HepG2 (cell line): ENCODE results near the gene ZNF302. TPM values are rescaled to one million over a fixed set of nuclear protein-coding genes. Genes with fewer than 3 reads are reported as not detected.
"Not testable (repeated sequence)": the region's sequence is repeated elsewhere in the genome, so short reads cannot be mapped to it uniquely, and the experiment has no call there.

ENCODE experiments used
- ATAC-seq: fragments of 200-7000 bp; cut with Tn5 transposase; 3 replicates; pipeline ENCODE4 v1.9.1; 2020; ENCODE audit warnings: mild to moderate bottlenecking, moderate library complexity
- BruUV-seq: library from RNA; stranded (reverse); fragments of 400-500 nt; replicated peaks from 2 replicates; lab custom pipeline; 2021; lab: Mats Ljungman, UMichigan
- CTCF ChIA-PET: fragments of 300-600 bp; formaldehyde crosslinking; extraction: SDS; loops from one replicate; lab custom pipeline; 2021; ENCODE audit warnings: low total read pairs, inconsistent platforms, low intra/inter-chr PET ratio; lab: Yijun Ruan, JAX
- POLR2A ChIA-PET: fragments of 350-600 bp; sonication (Branson Sonifier 250); formaldehyde crosslinking; loops from one replicate; lab custom pipeline; 2020; ENCODE audit warnings: antibody characterized with exemption, inconsistent platforms; lab: Yijun Ruan, JAX
- DNase-seq: peaks from one replicate; pipeline ENCODE4 v3.0.0-alpha.2; 2015; ENCODE audit warnings: low spot score
- FAIRE-seq: peaks from 3 replicates; lab custom pipeline; 2011; peaks lifted over from hg19 to GRCh38; lab: Jason Lieb, UNC
- H2AFZ ChIP-seq: one replicate; pipeline ENCODE4 v1.6.1; 2011; ENCODE audit warnings: low read length, inconsistent platforms
- H3K27ac ChIP-seq: fragments of 300-600 bp; 3 replicates; pipeline ENCODE4 v1.8.0; 2011; ENCODE audit warnings: mixed run types, mild to moderate bottlenecking, mixed read lengths, low read length, inconsistent platforms; ENCODE audit not compliant: insufficient read depth; ENCODE audit errors: extremely low read length
- H3K27me3 ChIP-seq, 2 experiments: fragments of 200-600 bp in 1 of 2; 2 replicates in 1 of 2; 3 replicates in 1 of 2; pipeline versions ENCODE4 v1.6.0 to v1.8.0; 2011; ENCODE audit warnings: low read length in 2 of 2, mild to moderate bottlenecking in 2 of 2, moderate library complexity in 2 of 2, inconsistent platforms in 1 of 2; ENCODE audit not compliant: insufficient read depth in 2 of 2, control insufficient read depth in 1 of 2
- H3K36me3 ChIP-seq, 2 experiments: fragments of 200-600 bp in 1 of 2; replicated peaks in 1 of 2; 2 replicates in 1 of 2; 3 replicates in 1 of 2; pipeline versions ENCODE4 v1.5.1 to v1.8.0; 2011; ENCODE audit warnings: low read length in 2 of 2, inconsistent platforms in 1 of 2; ENCODE audit not compliant: insufficient read depth in 2 of 2, control insufficient read depth in 1 of 2
- H3K4me1 ChIP-seq: 2 replicates; pipeline ENCODE4 v1.5.1; 2012; ENCODE audit warnings: low read length, inconsistent platforms; ENCODE audit not compliant: insufficient read depth
- H3K4me2 ChIP-seq: 2 replicates; pipeline ENCODE4 v1.6.0; 2011; ENCODE audit warnings: low read depth, low read length, inconsistent platforms
- H3K4me3 ChIP-seq, 3 experiments: fragments of 200-600 bp in 1 of 3; sonication (generic), shearing (Covaris generic) in 1 of 3; replicated peaks in 1 of 3; 2 replicates each; pipeline ENCODE4 v1.5.1; 2011 to 2016; ENCODE audit warnings: low read length in 3 of 3, inconsistent platforms in 2 of 3, low read depth in 2 of 3, mild to moderate bottlenecking in 2 of 3, control low read depth in 1 of 3, mixed read lengths in 1 of 3; ENCODE audit not compliant: insufficient read depth in 1 of 3
- H3K79me2 ChIP-seq: one replicate; pipeline ENCODE4 v1.6.1; 2011; ENCODE audit warnings: low read length, inconsistent platforms; ENCODE audit not compliant: insufficient read depth
- H3K9ac ChIP-seq: 2 replicates; pipeline ENCODE4 v1.6.0; 2011; ENCODE audit warnings: mild to moderate bottlenecking, low read depth, low read length, inconsistent platforms; ENCODE audit not compliant: insufficient read depth
- H3K9me3 ChIP-seq: 2 replicates; pipeline ENCODE4 v1.5.1; 2012; ENCODE audit warnings: mild to moderate bottlenecking, low read length
- H4K20me1 ChIP-seq: 2 replicates; pipeline ENCODE4 v1.6.0; 2011; ENCODE audit warnings: inconsistent platforms, mild to moderate bottlenecking, low read length, moderate library complexity; ENCODE audit not compliant: insufficient read depth
- ESRRA ChIP-seq: sonication (generic); formaldehyde crosslinking; IDR thresholded peaks from 2 replicates; pipeline ENCODE4 v1.5.1; 2020; ENCODE audit warnings: mild to moderate bottlenecking, low read depth, missing genetic modification reagents
- PCBP2 ChIP-seq: fragments of 200-400 bp; formaldehyde crosslinking; optimal IDR thresholded peaks from 2 replicates; pipeline ENCODE3; 2018; ENCODE audit warnings: low read length, low read depth; ENCODE audit not compliant: poor library complexity, severe bottlenecking
- SMC3 ChIP-seq: IDR thresholded peaks from 2 replicates; pipeline ENCODE4 v1.6.1; 2011; ENCODE audit warnings: low read length, improper control_type of control experiment
- STAG1 ChIP-seq: sonication (generic); formaldehyde crosslinking; IDR thresholded peaks from 2 replicates; pipeline ENCODE4 v1.4.0; 2020; ENCODE audit warnings: missing genetic modification reagents
- ZKSCAN5 ChIP-seq: sonication (generic); formaldehyde crosslinking; IDR thresholded peaks from 2 replicates; pipeline ENCODE4 v1.5.1; 2020; ENCODE audit warnings: mild to moderate bottlenecking, missing genetic modification reagents
- ZNF451 ChIP-seq: sonication (generic); formaldehyde crosslinking; IDR thresholded peaks from 2 replicates; pipeline ENCODE4 v1.5.0; 2020; ENCODE audit warnings: mild to moderate bottlenecking, missing genetic modification reagents
- ZNF543 ChIP-seq: sonication (generic); formaldehyde crosslinking; IDR thresholded peaks from 2 replicates; pipeline ENCODE4 v1.4.0; 2020; ENCODE audit warnings: mild to moderate bottlenecking, missing genetic modification reagents
- WGBS: methylation state at CpG from one replicate; pipeline ENCODE4 v1.1.6; 2017; ENCODE audit warnings: low lambda C conversion rate; 5-methylcytosine and 5-hydroxymethylcytosine counted together
- in situ Hi-C: cut with HindIII; loops from 2 replicates; pipeline ENCODE4 v1.10.0; 2017; ENCODE audit warnings: low pct_unique_long_range_greater_than_20kb; ENCODE audit not compliant: extremely low pct_ligation_motif_present
- intact Hi-C: fragments of 100-400 bp; cut with micrococcal nuclease; formaldehyde crosslinking; loops from one replicate; pipeline ENCODE4 v1.10.0; 2022; ENCODE audit not compliant: unreplicated experiment
- polyA plus RNA-seq, 8 experiments: library from polyadenylated mRNA; depleted of rRNA in 3 of 8; stranded (reverse) in 7 of 8; unstranded in 1 of 8; fragments of >200 nt; fragmentation: Illumina TruSeq in 4 of 8; extraction: Trizol in 4 of 8; gene quantifications; 2 replicates each; pipeline versions ENCODE4 v1.2.1 to v1.2.3, GENCODE V29; 2011 to 2016; ENCODE audit warnings: low read depth in 4 of 8, missing spikeins in 1 of 8, mixed read lengths in 1 of 8; ENCODE audit not compliant: insufficient read depth in 1 of 8
- total RNA-seq, 5 experiments: library from RNA; depleted of rRNA; stranded (reverse); fragments of >200 nt; fragmentation: Illumina TruSeq; extraction: Trizol; gene quantifications; 2 replicates each; pipeline ENCODE4 v1.2.3, GENCODE V29; 2016; ENCODE audit warnings: low read depth in 1 of 5
- TF ChIP-seq, protein P1 (sequence below): sonication (generic); formaldehyde crosslinking; IDR thresholded peaks from 2 replicates; pipeline ENCODE4 v1.5.0; 2020; ENCODE audit warnings: mild to moderate bottlenecking, missing genetic modification reagents, moderate library complexity

ZNF302 gene
- total and polyA plus RNA-seq, 2 of the 13 experiments (the other 11 are each of a cell fraction or from before 2014, with no cell fraction given): not detected

DNA sequence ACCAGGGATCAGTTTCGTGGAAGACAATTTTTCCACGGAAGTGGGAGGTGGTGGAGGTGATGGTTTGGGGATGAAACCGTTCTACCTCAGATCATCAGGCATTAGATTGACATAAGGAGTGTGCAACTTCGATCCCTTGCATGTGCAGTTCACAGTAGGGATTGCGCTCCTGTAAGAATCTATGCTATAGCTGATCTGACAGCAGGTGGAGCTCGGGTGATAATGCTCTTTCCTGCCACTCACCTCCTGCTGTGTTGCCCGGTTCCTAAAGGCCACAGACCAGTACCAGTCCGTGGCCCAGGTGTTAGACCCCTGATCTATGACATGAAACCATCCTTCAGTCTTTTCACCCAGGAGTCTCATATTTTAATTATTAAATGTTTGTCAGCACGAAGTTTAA, 4.0 kb downstream of the ZNF302 start:
- ChIA-PET POLR2A (no interaction called here), CTCF (no interaction called here)
- no peaks in the 10 kb centered on the region for H4K20me1 ChIP-seq
- peaks cover 22% of the 10 kb centered on the region for H3K9me3 ChIP-seq
- peak; percentile 62; the same call in 2 of the 3 replicates for ATAC-seq
- H3K4me1 ChIP-seq: peaks cover 15% of the 10 kb centered on the region
- intact Hi-C loops (no loop called here), in situ Hi-C loops (no loop called here)
- no peaks in the 10 kb centered on the region for H3K36me3 ChIP-seq
- peak; percentile 28 for FAIRE-seq
- no peak overlapping the region for H3K4me3 ChIP-seq
- TF ChIP-seq ZKSCAN5 (CRISPR knock-in tag) (0 out of 2 replicates have a peak, but pooled peaks have one; percentile 45), SMC3 (peak; percentile 9; the same call in 1 of the 2 replicates), PCBP2 (no peak), ESRRA (CRISPR knock-in tag) (no peak), ZNF543 (CRISPR knock-in tag) (no peak), STAG1 (CRISPR knock-in tag) (peak; percentile 43), ZNF451 (no peak)
- TF ChIP-seq, protein P1, sequence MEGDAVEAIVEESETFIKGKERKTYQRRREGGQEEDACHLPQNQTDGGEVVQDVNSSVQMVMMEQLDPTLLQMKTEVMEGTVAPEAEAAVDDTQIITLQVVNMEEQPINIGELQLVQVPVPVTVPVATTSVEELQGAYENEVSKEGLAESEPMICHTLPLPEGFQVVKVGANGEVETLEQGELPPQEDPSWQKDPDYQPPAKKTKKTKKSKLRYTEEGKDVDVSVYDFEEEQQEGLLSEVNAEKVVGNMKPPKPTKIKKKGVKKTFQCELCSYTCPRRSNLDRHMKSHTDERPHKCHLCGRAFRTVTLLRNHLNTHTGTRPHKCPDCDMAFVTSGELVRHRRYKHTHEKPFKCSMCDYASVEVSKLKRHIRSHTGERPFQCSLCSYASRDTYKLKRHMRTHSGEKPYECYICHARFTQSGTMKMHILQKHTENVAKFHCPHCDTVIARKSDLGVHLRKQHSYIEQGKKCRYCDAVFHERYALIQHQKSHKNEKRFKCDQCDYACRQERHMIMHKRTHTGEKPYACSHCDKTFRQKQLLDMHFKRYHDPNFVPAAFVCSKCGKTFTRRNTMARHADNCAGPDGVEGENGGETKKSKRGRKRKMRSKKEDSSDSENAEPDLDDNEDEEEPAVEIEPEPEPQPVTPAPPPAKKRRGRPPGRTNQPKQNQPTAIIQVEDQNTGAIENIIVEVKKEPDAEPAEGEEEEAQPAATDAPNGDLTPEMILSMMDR (CRISPR knock-in tag): peak; percentile 57
- 5% methylated on average over 7 of the region's 9 CpGs for WGBS
- H3K27me3 ChIP-seq: no peaks in the 10 kb centered on the region
- no peak for DNase-seq
- BruUV-seq: no TSS peak
- H3K27ac ChIP-seq: no peak overlapping the region
- no peak overlapping the region for H3K4me2 ChIP-seq
- no peak overlapping the region for H2AFZ ChIP-seq
- H3K9ac ChIP-seq: no peak overlapping the region
- no peaks in the 10 kb centered on the region for H3K79me2 ChIP-seq

DNA sequence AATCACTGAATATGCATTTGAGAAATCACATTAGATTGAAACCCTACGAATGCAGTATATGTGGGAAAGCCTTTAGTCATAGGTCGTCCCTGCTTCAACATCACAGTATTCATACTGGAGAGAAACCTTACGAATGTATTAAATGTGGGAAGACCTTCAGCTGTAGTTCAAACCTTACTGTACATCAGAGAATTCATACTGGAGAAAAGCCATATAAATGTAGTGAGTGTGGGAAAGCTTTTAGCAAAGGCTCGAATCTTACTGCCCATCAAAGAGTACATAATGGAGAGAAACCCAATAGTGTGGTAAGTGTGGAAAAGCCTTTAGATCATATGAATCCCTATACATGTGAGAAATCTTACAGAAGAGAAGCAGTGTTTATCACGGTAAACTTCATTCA, 7.8 kb downstream of the ZNF302 start:
- ATAC-seq, H2AFZ ChIP-seq, DNase-seq, H3K9ac ChIP-seq, in situ Hi-C loops, H3K27ac ChIP-seq, POLR2A ChIA-PET, intact Hi-C loops, H3K79me2 ChIP-seq, H3K4me2 ChIP-seq, CTCF ChIA-PET, BruUV-seq, H3K4me3 ChIP-seq, H4K20me1 ChIP-seq, H3K36me3 ChIP-seq, FAIRE-seq, H3K27me3 ChIP-seq: not testable (repeated sequence)
- 58% methylated on average over 5 of the region's 5 CpGs for WGBS
- peaks cover 15% of the 10 kb centered on the region for H3K4me1 ChIP-seq
- H3K9me3 ChIP-seq: peaks cover 14% of the 10 kb centered on the region
